Keratinocyte (primary cell): ENCODE measurements around the gene EPB41.

Experiments used
- CTCF ChIP-seq, 3 experiments: IDR thresholded peaks in 1 of 3; conservative IDR thresholded peaks in 1 of 3; optimal IDR thresholded peaks in 1 of 3; 2 replicates in 2 of 3; 3 replicates in 1 of 3; pipeline versions ENCODE3 to v1.5.1; 2011; ENCODE audit warnings: low read length in 3 of 3, mild to moderate bottlenecking in 3 of 3, moderate library complexity in 2 of 3, control low read depth in 1 of 3, inconsistent platforms in 1 of 3; ENCODE audit not compliant: insufficient read depth in 2 of 3; ENCODE audit errors: extremely low read depth in 1 of 3
- EZH2 ChIP-seq: IDR thresholded peaks from one replicate; pipeline ENCODE4 v1.6.1; 2012; ENCODE audit warnings: inconsistent platforms, mild to moderate bottlenecking, low read length, moderate library complexity

GRCh38 chr1:29164588-29164987, 250.2 kb downstream of the EPB41 start:
- TF ChIP-seq CTCF (optimal IDR thresholded peaks at IDR 0.05 in 1 of 3, IDR thresholded peaks at IDR 0.05 in 1 of 3, conservative IDR thresholded peaks at IDR 0.05 in 1 of 3; ENCODE audit: extremely low read depth in 1 of 3, insufficient read depth in 2 of 3, low read length in 3 of 3) (no peak), EZH2 (no peak)
